B cell (primary cell): Measurements from ENCODE around the gene GORASP1.

Experiments
- EZH2 ChIP-seq: IDR thresholded peaks from 2 replicates; pipeline ENCODE4 v1.6.1; 2012; ENCODE audit warnings: borderline replicate concordance, low read depth, mild to moderate bottlenecking, moderate library complexity, low read length; ENCODE audit not compliant: insufficient read depth, poor library complexity, severe bottlenecking
- TF ChIP-seq, protein P1 (sequence below): fragments of 200-600 bp; IDR thresholded peaks from one replicate; pipeline ENCODE4 v1.8.0; 2022; ENCODE audit warnings: antibody characterized with exemption, mild to moderate bottlenecking

DNA sequence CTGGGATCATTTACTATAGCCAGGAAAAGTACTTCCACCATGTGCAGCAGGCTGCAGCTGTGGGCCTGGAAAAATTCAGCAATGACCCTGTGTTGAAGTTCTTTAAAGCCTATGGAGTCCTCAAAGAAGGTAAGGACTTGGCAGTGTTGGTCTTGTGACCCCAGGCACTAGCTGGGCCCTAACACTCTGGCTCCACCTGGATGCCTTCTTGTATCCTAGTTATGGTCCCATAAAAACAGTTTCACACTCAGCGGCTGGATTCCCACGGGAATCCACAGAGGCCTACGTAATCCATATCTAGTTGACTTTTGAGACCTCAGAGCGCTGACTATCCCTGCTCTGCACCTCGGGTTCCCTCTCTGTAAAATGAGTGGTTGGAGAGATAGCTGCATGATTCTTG lies 1.7 kb upstream of the GORASP1 start:
- TF ChIP-seq, protein P1, sequence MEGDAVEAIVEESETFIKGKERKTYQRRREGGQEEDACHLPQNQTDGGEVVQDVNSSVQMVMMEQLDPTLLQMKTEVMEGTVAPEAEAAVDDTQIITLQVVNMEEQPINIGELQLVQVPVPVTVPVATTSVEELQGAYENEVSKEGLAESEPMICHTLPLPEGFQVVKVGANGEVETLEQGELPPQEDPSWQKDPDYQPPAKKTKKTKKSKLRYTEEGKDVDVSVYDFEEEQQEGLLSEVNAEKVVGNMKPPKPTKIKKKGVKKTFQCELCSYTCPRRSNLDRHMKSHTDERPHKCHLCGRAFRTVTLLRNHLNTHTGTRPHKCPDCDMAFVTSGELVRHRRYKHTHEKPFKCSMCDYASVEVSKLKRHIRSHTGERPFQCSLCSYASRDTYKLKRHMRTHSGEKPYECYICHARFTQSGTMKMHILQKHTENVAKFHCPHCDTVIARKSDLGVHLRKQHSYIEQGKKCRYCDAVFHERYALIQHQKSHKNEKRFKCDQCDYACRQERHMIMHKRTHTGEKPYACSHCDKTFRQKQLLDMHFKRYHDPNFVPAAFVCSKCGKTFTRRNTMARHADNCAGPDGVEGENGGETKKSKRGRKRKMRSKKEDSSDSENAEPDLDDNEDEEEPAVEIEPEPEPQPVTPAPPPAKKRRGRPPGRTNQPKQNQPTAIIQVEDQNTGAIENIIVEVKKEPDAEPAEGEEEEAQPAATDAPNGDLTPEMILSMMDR: no peak
- no peak for TF ChIP-seq EZH2
